ENCODE data around the gene GATA2.

GATA2 gene

GRCh38 chr3:128501431-128501830, 8.4 kb upstream of the GATA2 start:
- no peak for DNase-seq

DNA sequence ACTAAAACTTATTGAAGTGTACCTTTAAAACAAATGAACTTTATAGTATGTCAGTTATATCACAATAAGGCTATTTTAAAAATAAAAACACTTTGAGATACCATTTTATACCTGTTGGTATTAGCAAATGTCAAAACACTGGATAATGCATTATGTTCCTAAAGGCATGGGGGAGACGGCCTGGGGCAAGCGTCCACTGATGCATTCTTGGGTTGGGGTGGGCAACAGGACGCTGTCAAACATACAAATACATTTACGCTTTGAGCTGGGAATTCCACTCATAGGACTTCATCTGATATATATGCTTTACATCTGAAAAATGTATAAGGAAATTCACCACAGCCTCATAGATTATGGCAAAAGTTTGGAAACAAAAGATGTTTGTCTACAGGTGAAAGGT, 7.6 kb upstream of the GATA2 start:
- no peak for DNase-seq

- no peak for DNase-seq
Observed at GRCh38 chr3:128499724-128500275, 6.8 kb upstream of the GATA2 start.

- no peak for DNase-seq
Observed at GRCh38 chr3:128498901-128499530, 6.0 kb upstream of the GATA2 start.

- DNase-seq, result no peak
Observed at GRCh38 chr3:128498127-128498626, 5.2 kb upstream of the GATA2 start.

DNA sequence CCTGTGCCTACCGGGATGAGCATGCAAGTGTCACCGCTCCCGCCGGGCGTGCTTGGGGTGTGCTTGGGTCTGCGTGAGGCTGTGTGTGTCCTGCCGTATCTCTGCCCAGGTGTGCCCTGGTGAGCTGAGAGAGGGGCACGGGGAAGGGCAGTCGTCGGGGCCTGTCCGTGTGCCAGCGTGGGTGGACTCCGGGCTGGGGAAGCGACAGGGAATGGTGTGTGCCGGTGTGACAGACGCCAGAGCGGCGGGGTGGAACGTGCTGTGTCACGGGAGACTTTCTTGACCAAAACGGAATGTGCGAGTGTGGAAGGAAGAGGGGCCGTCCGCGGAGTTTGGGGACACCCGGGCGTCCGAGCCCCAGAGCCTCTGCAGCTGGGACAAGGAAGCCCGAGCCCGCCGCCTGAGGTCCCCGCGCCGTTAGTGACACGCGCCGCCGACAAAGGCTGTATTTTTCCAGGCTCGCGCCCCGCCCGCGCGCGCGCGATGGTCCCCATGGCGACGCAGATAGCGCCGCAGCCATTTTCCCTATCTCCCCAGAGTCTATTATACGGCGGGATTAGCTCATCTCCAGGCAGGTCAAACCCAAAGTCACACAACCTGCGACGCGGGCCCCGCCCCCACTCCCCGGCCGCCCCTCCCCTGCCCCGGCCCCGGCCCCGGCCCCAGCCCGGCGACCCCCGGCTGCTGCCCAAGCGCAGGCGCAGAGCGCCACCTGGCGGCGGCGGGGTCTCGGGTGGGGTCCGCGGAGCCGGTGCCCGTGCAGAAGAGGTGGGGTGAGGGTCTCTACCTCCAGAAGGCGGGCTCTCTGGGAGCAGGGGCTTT, 4.5 kb upstream of the GATA2 start:
- DNase-seq, result peak; percentile 42 to 59

- no peak for DNase-seq
Observed at GRCh38 chr3:128496602-128497304, 3.8 kb upstream of the GATA2 start.

- DNase-seq, result no peak
Observed at GRCh38 chr3:128496019-128496601, 3.1 kb upstream of the GATA2 start.

- DNase-seq, result no peak
Observed at GRCh38 chr3:128495435-128495970, 2.5 kb upstream of the GATA2 start.

DNA sequence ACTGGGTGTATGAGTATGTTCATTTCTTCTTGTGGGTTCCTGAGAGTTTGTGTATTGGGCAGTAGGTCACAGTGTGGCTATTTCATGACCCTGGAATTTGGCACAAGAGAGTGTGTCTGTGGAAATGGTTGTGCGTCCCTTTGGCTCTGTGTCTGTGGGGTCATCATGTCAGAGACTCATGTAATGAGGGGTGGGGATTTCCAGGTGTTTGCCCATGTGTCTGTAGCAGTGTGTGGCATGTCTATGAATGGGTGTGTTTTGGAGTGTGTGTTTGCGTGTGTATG, 1.3 kb upstream of the GATA2 start:
- no peak for DNase-seq

DNA sequence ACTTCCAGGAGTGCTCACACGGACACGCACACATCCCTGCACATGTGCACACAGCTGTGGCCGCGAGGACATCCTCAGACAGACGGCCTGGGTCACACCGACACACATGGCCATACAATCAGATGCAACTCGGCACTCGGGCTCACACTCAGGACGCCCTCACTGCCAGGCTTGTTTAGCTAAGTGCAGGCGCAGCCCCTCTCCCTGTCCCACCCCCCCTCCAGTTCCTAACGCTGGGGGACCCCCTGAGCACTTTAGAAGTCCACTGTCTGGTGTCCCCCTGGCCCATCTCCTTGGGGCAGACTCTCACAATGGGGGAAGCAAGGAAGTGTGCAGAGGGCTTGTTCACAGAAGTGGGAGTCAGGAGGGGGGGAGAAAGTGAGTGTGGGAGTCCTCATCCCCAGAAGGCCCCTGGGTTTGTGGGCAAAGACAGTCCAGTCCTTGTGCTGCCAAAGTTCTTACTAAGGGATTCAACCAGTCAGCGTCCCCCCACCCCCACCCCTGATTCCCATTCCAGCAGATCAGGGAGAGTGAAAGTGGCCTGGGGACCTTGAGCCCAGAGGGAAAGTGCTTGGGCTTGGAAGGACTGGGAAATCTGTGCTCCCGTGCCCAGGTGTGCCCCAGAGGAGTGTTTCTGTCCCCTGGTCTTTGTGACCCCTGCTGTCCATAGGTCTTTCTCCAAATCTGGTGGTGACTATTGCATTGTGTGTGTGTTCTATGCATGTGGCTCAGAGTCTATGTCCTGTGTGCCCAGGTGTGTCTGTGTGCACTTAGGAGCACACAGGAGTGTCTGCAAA, 767 bp upstream of the GATA2 start:
- no peak for DNase-seq

- no peak for DNase-seq
Observed at GRCh38 chr3:128491941-128492670, 895 bp downstream of the GATA2 start.

GRCh38 chr3:128491691-128491940, 1.4 kb downstream of the GATA2 start:
- no peak for DNase-seq

- DNase-seq, result no peak
Observed at GRCh38 chr3:128490915-128491690, 1.9 kb downstream of the GATA2 start.

DNA sequence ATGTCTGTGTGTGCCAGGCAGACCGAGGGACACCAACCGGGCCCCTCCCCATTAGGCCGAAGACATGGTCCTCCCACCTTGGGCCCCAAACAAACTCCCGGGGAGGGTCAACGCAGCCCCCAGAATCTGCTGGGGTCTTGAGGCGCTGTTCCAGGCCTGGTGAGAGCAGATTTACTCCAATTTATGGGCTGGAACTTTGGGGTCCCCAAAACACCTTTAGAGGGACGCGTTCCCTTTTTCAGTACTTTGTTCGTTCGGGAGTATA, 2.4 kb downstream of the GATA2 start:
- DNase-seq, result no peak

DNA sequence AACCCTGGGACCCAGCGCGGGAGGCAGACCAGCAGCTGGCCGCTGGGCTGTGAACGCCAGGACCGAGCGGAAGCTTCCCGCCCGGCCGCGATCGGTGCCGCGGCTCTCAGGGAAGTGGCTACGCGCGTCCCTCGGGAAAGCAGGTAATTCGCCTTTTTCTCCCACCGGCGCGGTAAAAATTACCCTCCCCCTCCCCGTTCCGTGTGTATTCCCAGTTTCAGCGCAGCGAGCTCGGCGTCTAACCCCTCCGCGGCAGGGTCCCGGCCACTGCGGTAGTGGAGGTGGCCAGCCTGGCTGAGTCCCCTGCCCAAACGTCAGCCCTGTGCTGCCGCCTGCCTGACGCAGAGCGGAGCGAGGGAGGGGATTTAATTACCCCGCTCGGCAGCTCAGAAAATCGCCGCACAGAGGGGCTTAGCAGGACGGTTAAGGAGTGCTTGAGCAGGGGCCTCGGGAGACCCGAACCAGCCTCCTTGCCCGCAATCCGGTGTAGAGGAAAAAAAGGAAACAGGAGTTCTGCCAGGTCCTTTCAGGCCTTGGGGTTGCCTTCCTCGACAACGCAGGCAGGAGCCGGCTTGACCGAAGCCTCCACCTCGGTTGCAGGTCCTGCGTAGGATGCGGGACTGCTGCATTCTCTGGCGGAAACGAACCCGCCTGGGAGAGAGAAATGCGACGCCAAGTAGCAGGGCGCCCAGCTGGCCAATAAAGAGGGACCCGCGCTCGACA, 2.9 kb downstream of the GATA2 start:
- DNase-seq, result peak in 1 of 2 donors; percentile 73

GRCh38 chr3:128489674-128489926, 3.4 kb downstream of the GATA2 start:
- no peak for DNase-seq

DNA sequence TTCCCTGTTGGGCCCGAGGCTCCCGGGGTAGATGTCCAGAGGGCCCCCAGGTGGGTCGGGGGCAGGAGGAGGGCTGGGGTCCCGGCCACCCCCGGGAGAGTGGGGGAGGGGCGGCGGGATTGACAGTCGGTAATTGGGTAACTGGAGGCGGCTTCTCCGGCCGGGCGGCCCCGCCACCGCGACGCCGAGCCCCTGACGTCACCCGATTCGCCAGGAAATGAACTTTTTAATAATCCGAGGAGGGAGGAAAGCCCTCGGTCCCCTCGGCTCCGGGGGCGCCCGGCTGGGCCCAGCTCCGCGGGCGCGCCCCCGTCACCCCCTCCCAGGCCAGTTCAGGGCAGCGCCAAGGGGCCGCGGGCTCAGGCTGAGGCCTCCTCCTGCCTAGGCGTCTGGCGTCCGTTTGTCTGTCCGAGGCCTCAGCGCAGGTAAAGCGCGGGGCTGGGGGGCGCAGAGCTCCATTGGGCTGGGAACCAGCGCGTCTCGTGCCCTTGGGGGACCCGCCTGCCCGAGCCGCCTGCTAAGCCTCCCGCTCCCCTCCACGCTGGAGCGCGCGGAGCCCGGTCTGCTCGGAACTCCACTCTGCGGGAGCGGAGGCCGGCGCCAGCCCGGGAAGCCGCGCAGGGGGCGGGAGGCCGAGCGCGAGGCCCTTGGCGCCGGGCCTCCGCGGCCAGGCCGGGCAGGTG, 3.9 kb downstream of the GATA2 start:
- DNase-seq, result peak; percentile 23 to 66

DNA sequence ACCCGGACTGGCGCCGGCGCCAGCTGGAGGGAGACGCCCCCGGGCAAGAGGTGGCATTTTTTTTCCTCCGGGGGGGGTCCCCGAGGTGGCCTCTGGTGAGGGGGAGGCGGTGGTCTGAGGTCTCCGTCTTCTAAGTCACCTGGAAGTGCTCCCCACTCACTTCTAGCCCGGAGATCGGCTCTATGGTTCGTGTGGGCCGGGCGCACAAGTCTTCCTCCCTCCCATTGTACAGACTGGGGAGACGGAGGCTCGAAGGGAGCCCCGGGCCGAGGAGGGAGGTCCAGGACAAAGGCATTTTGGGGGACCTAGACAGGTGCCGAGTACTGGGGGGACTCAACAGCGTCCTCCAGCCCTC, 4.4 kb downstream of the GATA2 start:
- no peak for DNase-seq

Data from bone marrow (tissue), 2 donors.